GM18868 (cell line): ENCODE measurements around the gene ZNF384.

ENCODE experiments used
- ATAC-seq: cut with Tn5 transposase; IDR thresholded peaks from one replicate; pipeline ENCODE4 v1.9.1; 2021; ENCODE audit warnings: mild to moderate bottlenecking, moderate library complexity; ENCODE audit not compliant: unreplicated experiment

ZNF384 gene

GRCh38 chr12:6630736-6631135, 58.4 kb downstream of the ZNF384 start:
- ATAC-seq = no peak

GRCh38 chr12:6627616-6628015, 61.6 kb downstream of the ZNF384 start:
- no peak for ATAC-seq

- ATAC-seq = no peak
Observed at GRCh38 chr12:6626654-6627283, 62.4 kb downstream of the ZNF384 start.

GRCh38 chr12:6620885-6621274, 68.3 kb downstream of the ZNF384 start:
- ATAC-seq = no peak

- no peak for ATAC-seq
Observed at GRCh38 chr12:6620137-6620884, 68.9 kb downstream of the ZNF384 start.

GRCh38 chr12:6618483-6619225, 70.5 kb downstream of the ZNF384 start:
- ATAC-seq = no peak
